CD4-positive, CD25-positive, alpha-beta regulatory T cell (primary cell): ENCODE measurements around the gene ATXN3L. TPM values are rescaled to one million over a fixed set of nuclear protein-coding genes. Genes with fewer than 3 reads are reported as not detected.

Experiments
- ATAC-seq, 2 donors: fragments of 150-1000 bp; cut with Tn5 transposase; one replicate each; pipeline ENCODE4 v1.10.0; 2021; ENCODE audit warnings: low read depth in 2 of 2, moderate number of reproducible peaks in 2 of 2, moderate library complexity in 1 of 2
- DNase-seq, 3 donors: peaks; one replicate each; pipeline versions ENCODE4 v3.0.0 to v3.0.0-alpha.2; 2012 to 2022; ENCODE audit warnings: mixed read lengths in 1 of 3
- H3K27ac ChIP-seq: one replicate; pipeline ENCODE4 v1.7.0; 2013; ENCODE audit warnings: mild to moderate bottlenecking, low read length; ENCODE audit not compliant: insufficient read depth, poor library complexity, severe bottlenecking
- H3K27me3 ChIP-seq: one replicate; pipeline ENCODE4 v1.7.0; 2013; ENCODE audit warnings: low read length; ENCODE audit not compliant: control insufficient read depth, insufficient read depth
- H3K36me3 ChIP-seq: one replicate; pipeline ENCODE4 v1.7.0; 2013; ENCODE audit warnings: mild to moderate bottlenecking, low read length, moderate library complexity; ENCODE audit not compliant: control insufficient read depth, insufficient read depth
- H3K4me1 ChIP-seq: 2 replicates; pipeline ENCODE4 v1.7.0; 2013; ENCODE audit warnings: mild to moderate bottlenecking, low read length; ENCODE audit not compliant: insufficient read depth, control insufficient read depth, poor library complexity, severe bottlenecking
- H3K4me3 ChIP-seq: one replicate; pipeline ENCODE4 v1.7.0; 2013; ENCODE audit warnings: low read depth, mild to moderate bottlenecking, low read length, moderate library complexity
- H3K9me3 ChIP-seq, 2 experiments: 1 replicate in 1 of 2; 2 replicates in 1 of 2; pipeline ENCODE4 v1.7.0; 2013; ENCODE audit warnings: low read length in 2 of 2, mild to moderate bottlenecking in 1 of 2, moderate library complexity in 1 of 2; ENCODE audit not compliant: control insufficient read depth in 2 of 2
- H3K27ac Mint-ChIP-seq, 3 donors: one replicate each; pipeline ENCODE4 v1.8.0; 2020 to 2022; ENCODE audit warnings: mild to moderate bottlenecking in 3 of 3, mixed read lengths in 3 of 3, moderate library complexity in 2 of 3
- H3K27me3 Mint-ChIP-seq: one replicate; pipeline ENCODE4 v1.8.0; 2022; ENCODE audit warnings: mild to moderate bottlenecking, mixed read lengths
- H3K36me3 Mint-ChIP-seq: one replicate; pipeline ENCODE4 v1.8.0; 2020; ENCODE audit warnings: mixed read lengths
- H3K4me1 Mint-ChIP-seq, 4 donors: one replicate each; pipeline ENCODE4 v1.8.0; 2020 to 2022; ENCODE audit warnings: mixed read lengths in 4 of 4, mild to moderate bottlenecking in 1 of 4
- H3K4me3 Mint-ChIP-seq, 4 donors: one replicate each; pipeline ENCODE4 v1.8.0; 2020 to 2022; ENCODE audit warnings: mild to moderate bottlenecking in 4 of 4, mixed read lengths in 4 of 4, moderate library complexity in 3 of 4
- H3K9me3 Mint-ChIP-seq, 7 donors: one replicate each; pipeline ENCODE4 v1.8.0; 2020 to 2022; ENCODE audit warnings: mixed read lengths in 7 of 7, mild to moderate bottlenecking in 3 of 7, moderate library complexity in 2 of 7
- polyA plus RNA-seq, 4 donors: library from polyadenylated mRNA; unstranded; fragments of 300-500 nt; fragmentation: Illumina TruSeq; gene quantifications; one replicate each; pipeline ENCODE4 v1.2.3, GENCODE V29; 2021
- total RNA-seq: library from RNA; stranded (reverse); gene quantifications from one replicate; pipeline ENCODE4 v1.2.3, GENCODE V29; 2022

Gene ATXN3L
- total and polyA plus RNA-seq, 5 donors from 2014 or later = not detected

GRCh38 chrX:13287816-13288215 is 32.0 kb downstream of the ATXN3L start:
- no peaks in the 10 kb centered on the region for H3K27me3 ChIP-seq
- Mint-ChIP-seq H3K4me1 (peaks cover 0 to 7% (median 0%) of the 10 kb centered on the region in 4 donors), H3K4me3 (no peak overlapping the region), H3K9me3 (peaks cover 0 to 5% (median 0%) of the 10 kb centered on the region in 7 donors), H3K36me3 (no peaks in the 10 kb centered on the region), H3K27ac (no peak overlapping the region), H3K27me3 (no peaks in the 10 kb centered on the region)
- peaks cover 0 to 7% of the 10 kb centered on the region in 2 experiments for H3K9me3 ChIP-seq
- H3K4me3 ChIP-seq = no peak overlapping the region
- ATAC-seq (no peak), DNase-seq (no peak)
- no peaks in the 10 kb centered on the region for H3K36me3 ChIP-seq
- H3K27ac ChIP-seq = no peak overlapping the region
- H3K4me1 ChIP-seq = no peaks in the 10 kb centered on the region

- DNase-seq (no peak), ATAC-seq (no peak)
- Histone ChIP-seq H3K27me3 (no peaks in the 10 kb centered on the region), H3K27ac (no peak overlapping the region), H3K9me3 (peaks cover 0 to 7% of the 10 kb centered on the region in 2 experiments), H3K36me3 (no peaks in the 10 kb centered on the region), H3K4me1 (no peaks in the 10 kb centered on the region), H3K4me3 (no peak overlapping the region)
- no peaks in the 10 kb centered on the region for H3K36me3 Mint-ChIP-seq
- H3K27ac Mint-ChIP-seq = no peak overlapping the region
- H3K4me3 Mint-ChIP-seq = no peak overlapping the region
- H3K9me3 Mint-ChIP-seq = peaks cover 0 to 5% (median 0%) of the 10 kb centered on the region in 7 donors
- no peaks in the 10 kb centered on the region for H3K27me3 Mint-ChIP-seq
- H3K4me1 Mint-ChIP-seq = peaks cover 0 to 7% (median 0%) of the 10 kb centered on the region in 4 donors
These were observed 34.2 kb downstream of the ATXN3L start for GRCh38 chrX:13285693-13286092.

- Mint-ChIP-seq H3K27me3 (no peaks in the 10 kb centered on the region), H3K27ac (no peak overlapping the region), H3K36me3 (no peaks in the 10 kb centered on the region), H3K4me1 (peaks cover 0 to 7% (median 0%) of the 10 kb centered on the region in 4 donors), H3K9me3 (peaks cover 0 to 5% (median 0%) of the 10 kb centered on the region in 7 donors), H3K4me3 (no peak overlapping the region)
- DNase-seq (no peak), ATAC-seq (no peak)
- Histone ChIP-seq H3K4me1 (no peaks in the 10 kb centered on the region), H3K4me3 (no peak overlapping the region), H3K9me3 (peaks cover 0 to 7% of the 10 kb centered on the region in 2 experiments), H3K27me3 (no peaks in the 10 kb centered on the region), H3K27ac (no peak overlapping the region), H3K36me3 (no peaks in the 10 kb centered on the region)
These were observed 34.6 kb downstream of the ATXN3L start for GRCh38 chrX:13285229-13285628.

- no peaks in the 10 kb centered on the region for H3K36me3 Mint-ChIP-seq
These were observed 35.3 kb downstream of the ATXN3L start for GRCh38 chrX:13284570-13284969.

GRCh38 chrX:13283950-13284546 is 35.8 kb downstream of the ATXN3L start:
- H3K27me3 ChIP-seq = no peaks in the 10 kb centered on the region
- Mint-ChIP-seq H3K27me3 (no peaks in the 10 kb centered on the region), H3K27ac (no peak overlapping the region), H3K9me3 (peaks cover 0 to 5% (median 0%) of the 10 kb centered on the region in 7 donors), H3K4me1 (peaks cover 0 to 7% (median under 1%) of the 10 kb centered on the region in 4 donors), H3K36me3 (no peaks in the 10 kb centered on the region), H3K4me3 (no peak overlapping the region)
- DNase-seq = no peak
- H3K4me3 ChIP-seq = no peak overlapping the region
- no peak overlapping the region for H3K27ac ChIP-seq
- H3K36me3 ChIP-seq = no peaks in the 10 kb centered on the region
- H3K9me3 ChIP-seq = peaks cover 0 to 7% of the 10 kb centered on the region in 2 experiments
- H3K4me1 ChIP-seq = no peaks in the 10 kb centered on the region
- no peak for ATAC-seq

More at GRCh38 chrX:13284570-13284969, 35.3 kb downstream of the ATXN3L start:
- Mint-ChIP-seq H3K4me3 (no peak overlapping the region), H3K27ac (no peak overlapping the region), H3K9me3 (peaks cover 0 to 5% (median 0%) of the 10 kb centered on the region in 7 donors), H3K27me3 (no peaks in the 10 kb centered on the region), H3K4me1 (peaks cover 0 to 7% (median 0%) of the 10 kb centered on the region in 4 donors)
- no peak overlapping the region for H3K27ac ChIP-seq
- no peaks in the 10 kb centered on the region for H3K36me3 ChIP-seq
- ATAC-seq (no peak), DNase-seq (no peak)
- H3K4me3 ChIP-seq = no peak overlapping the region
- H3K4me1 ChIP-seq = no peaks in the 10 kb centered on the region
- H3K9me3 ChIP-seq = peaks cover 0 to 7% of the 10 kb centered on the region in 2 experiments
- no peaks in the 10 kb centered on the region for H3K27me3 ChIP-seq

GRCh38 chrX:13283512-13283911 is 36.3 kb downstream of the ATXN3L start:
- no peaks in the 10 kb centered on the region for H3K27me3 ChIP-seq
- ATAC-seq (no peak), DNase-seq (peak in 1 of 3 donors; percentile 7)
- Mint-ChIP-seq H3K27ac (no peak overlapping the region), H3K4me3 (no peak overlapping the region), H3K4me1 (peaks cover 0 to 7% (median 4%) of the 10 kb centered on the region in 4 donors), H3K9me3 (peaks cover 0 to 4% (median 0%) of the 10 kb centered on the region in 7 donors), H3K36me3 (no peaks in the 10 kb centered on the region), H3K27me3 (no peaks in the 10 kb centered on the region)
- no peaks in the 10 kb centered on the region for H3K4me1 ChIP-seq
- H3K9me3 ChIP-seq = peaks cover 0 to 7% of the 10 kb centered on the region in 2 experiments
- no peak overlapping the region for H3K4me3 ChIP-seq
- H3K27ac ChIP-seq = no peak overlapping the region
- H3K36me3 ChIP-seq = no peaks in the 10 kb centered on the region

- Mint-ChIP-seq H3K9me3 (peaks cover 0 to 4% (median 0%) of the 10 kb centered on the region in 7 donors), H3K36me3 (no peaks in the 10 kb centered on the region), H3K27ac (no peak overlapping the region)
These were observed 38.6 kb downstream of the ATXN3L start for GRCh38 chrX:13281289-13281688.

More at GRCh38 chrX:13281289-13281688, 38.6 kb downstream of the ATXN3L start:
- Histone ChIP-seq H3K9me3 (peaks cover 0 to 7% of the 10 kb centered on the region in 2 experiments), H3K4me1 (no peaks in the 10 kb centered on the region), H3K36me3 (no peaks in the 10 kb centered on the region), H3K27ac (no peak overlapping the region), H3K4me3 (no peak overlapping the region), H3K27me3 (no peaks in the 10 kb centered on the region)
- no peak overlapping the region for H3K4me3 Mint-ChIP-seq
- no peaks in the 10 kb centered on the region for H3K27me3 Mint-ChIP-seq
- ATAC-seq = no peak
- peaks cover 0 to 5% (median 5%) of the 10 kb centered on the region in 4 donors for H3K4me1 Mint-ChIP-seq
- DNase-seq = no peak
